H9 (cell line): ENCODE data around the gene HNF4A. TPM values are rescaled to one million over a fixed set of nuclear protein-coding genes. Genes with fewer than 3 reads are reported as not detected.

ENCODE experiments used
- DNase-seq: peaks from one replicate; pipeline ENCODE4 v3.0.0-alpha.2; 2017
- H2AFZ ChIP-seq: one replicate; pipeline ENCODE4 v1.6.1; 2013; ENCODE audit warnings: mild to moderate bottlenecking, low read length, control low read depth, moderate library complexity
- H2AK5ac ChIP-seq: 2 replicates; pipeline ENCODE4 v1.6.1; 2013; ENCODE audit warnings: low read length, control low read depth, mixed read lengths; ENCODE audit not compliant: insufficient read length
- H2BK120ac ChIP-seq: one replicate; pipeline ENCODE4 v1.6.1; 2013; ENCODE audit warnings: low read depth, mild to moderate bottlenecking, low read length, control low read depth, inconsistent platforms; ENCODE audit not compliant: poor library complexity, severe bottlenecking
- H2BK12ac ChIP-seq: 2 replicates; pipeline ENCODE4 v1.6.1; 2013; ENCODE audit warnings: low read length, control low read depth, mixed read lengths, low read depth; ENCODE audit not compliant: insufficient read length
- H2BK15ac ChIP-seq: 2 replicates; pipeline ENCODE4 v1.6.1; 2013; ENCODE audit warnings: low read depth, low read length, control low read depth
- H2BK20ac ChIP-seq: one replicate; pipeline ENCODE4 v1.6.1; 2013; ENCODE audit warnings: low read depth, mild to moderate bottlenecking, low read length, control low read depth, inconsistent platforms; ENCODE audit not compliant: poor library complexity, severe bottlenecking
- H2BK5ac ChIP-seq: 2 replicates; pipeline ENCODE4 v1.6.1; 2013; ENCODE audit warnings: low read length, control low read depth, mixed read lengths; ENCODE audit not compliant: insufficient read length
- H3K14ac ChIP-seq: 2 replicates; pipeline ENCODE4 v1.6.1; 2013; ENCODE audit warnings: low read length, control low read depth; ENCODE audit not compliant: insufficient read depth
- H3K18ac ChIP-seq: 2 replicates; pipeline ENCODE4 v1.6.1; 2013; ENCODE audit warnings: low read depth, mild to moderate bottlenecking, mixed read lengths, low read length, control low read depth; ENCODE audit not compliant: insufficient read length
- H3K23ac ChIP-seq: 2 replicates; pipeline ENCODE4 v1.6.1; 2013; ENCODE audit warnings: low read length, control low read depth, mixed read lengths, low read depth; ENCODE audit not compliant: insufficient read length
- H3K23me2 ChIP-seq: 2 replicates; pipeline ENCODE4 v1.6.1; 2013; ENCODE audit warnings: low read depth, mild to moderate bottlenecking, mixed read lengths, low read length, control low read depth; ENCODE audit not compliant: insufficient read length, poor library complexity, severe bottlenecking
- H3K27ac ChIP-seq: 2 replicates; pipeline ENCODE4 v1.5.1; 2013; ENCODE audit warnings: low read length, control low read depth, mixed read lengths, low read depth; ENCODE audit not compliant: insufficient read length
- H3K27me3 ChIP-seq: 2 replicates; pipeline ENCODE4 v1.6.1; 2013; ENCODE audit warnings: low read length, control low read depth, inconsistent platforms; ENCODE audit not compliant: insufficient read depth
- H3K4ac ChIP-seq: 2 replicates; pipeline ENCODE4 v1.6.1; 2013; ENCODE audit warnings: low read depth, mild to moderate bottlenecking, control low read depth, inconsistent platforms, low read length, moderate library complexity
- H3K4me1 ChIP-seq: 2 replicates; pipeline ENCODE4 v1.6.1; 2013; ENCODE audit warnings: low read length, control low read depth, inconsistent platforms; ENCODE audit not compliant: insufficient read depth
- H3K4me2 ChIP-seq: 2 replicates; pipeline ENCODE4 v1.6.1; 2013; ENCODE audit warnings: low read length, control low read depth, mixed read lengths; ENCODE audit not compliant: insufficient read length, insufficient read depth
- H3K56ac ChIP-seq: 2 replicates; pipeline ENCODE4 v1.6.1; 2013; ENCODE audit warnings: low read depth, mild to moderate bottlenecking, mixed read lengths, low read length, control low read depth; ENCODE audit not compliant: insufficient read length
- H3K79me1 ChIP-seq: 2 replicates; pipeline ENCODE4 v1.6.1; 2013; ENCODE audit warnings: low read depth, mild to moderate bottlenecking, moderate library complexity, low read length, control low read depth, inconsistent platforms; ENCODE audit not compliant: insufficient read depth, poor library complexity, severe bottlenecking
- H3K79me2 ChIP-seq: 2 replicates; pipeline ENCODE4 v1.6.1; 2013; ENCODE audit warnings: low read length, control low read depth, inconsistent platforms; ENCODE audit not compliant: insufficient read depth
- H3K9ac ChIP-seq: 2 replicates; pipeline ENCODE4 v1.6.1; 2013; ENCODE audit warnings: low read length, control low read depth, mixed read lengths; ENCODE audit not compliant: insufficient read length; ENCODE audit errors: extremely low read depth
- H3K9me3 ChIP-seq: one replicate; pipeline ENCODE4 v1.6.1; 2013; ENCODE audit warnings: low read depth, low read length, inconsistent platforms; ENCODE audit not compliant: control insufficient read depth
- H3T11ph ChIP-seq: one replicate; pipeline ENCODE4 v1.6.1; 2013; ENCODE audit warnings: mild to moderate bottlenecking, low read length, control low read depth, inconsistent platforms
- H4K20me1 ChIP-seq: one replicate; pipeline ENCODE4 v1.6.1; 2013; ENCODE audit not compliant: control insufficient read depth, insufficient read length, insufficient read depth
- H4K5ac ChIP-seq: 2 replicates; pipeline ENCODE4 v1.6.1; 2013; ENCODE audit warnings: low read depth, mild to moderate bottlenecking, mixed read lengths, low read length, control low read depth; ENCODE audit not compliant: insufficient read length
- H4K8ac ChIP-seq: replicated peaks from 2 replicates; pipeline ENCODE4 v1.6.1; 2013; ENCODE audit warnings: low read length, control low read depth, mixed read lengths, low read depth; ENCODE audit not compliant: insufficient read length
- H4K91ac ChIP-seq: 2 replicates; pipeline ENCODE4 v1.6.1; 2013; ENCODE audit warnings: low read depth, mild to moderate bottlenecking, moderate library complexity, mixed read lengths, low read length, control low read depth; ENCODE audit not compliant: insufficient read length
- H3K27ac Mint-ChIP-seq, 3 experiments: 2 replicates in 2 of 3; 3 replicates in 1 of 3; pipeline ENCODE4 v1.8.0; 2020 to 2021; ENCODE audit warnings: mixed read lengths in 3 of 3, mild to moderate bottlenecking in 1 of 3, moderate library complexity in 1 of 3
- H3K27me3 Mint-ChIP-seq: 2 replicates; pipeline ENCODE4 v1.8.0; 2021; ENCODE audit warnings: low read depth, mild to moderate bottlenecking, moderate library complexity, mixed read lengths
- H3K36me3 Mint-ChIP-seq, 3 experiments: 2 replicates in 2 of 3; 3 replicates in 1 of 3; pipeline ENCODE4 v1.8.0; 2020 to 2021; ENCODE audit warnings: low read depth in 3 of 3, mixed read lengths in 3 of 3; ENCODE audit not compliant: insufficient read depth in 1 of 3
- H3K4me1 Mint-ChIP-seq, 2 experiments: 2 replicates each; pipeline ENCODE4 v1.8.0; 2020; ENCODE audit warnings: mixed read lengths in 2 of 2
- H3K4me3 Mint-ChIP-seq, 2 experiments: 2 replicates in 1 of 2; 3 replicates in 1 of 2; pipeline ENCODE4 v1.8.0; 2020 to 2021; ENCODE audit warnings: mild to moderate bottlenecking in 2 of 2, mixed read lengths in 2 of 2, moderate library complexity in 1 of 2
- H3K9me3 Mint-ChIP-seq, 2 experiments: 2 replicates in 1 of 2; 3 replicates in 1 of 2; pipeline ENCODE4 v1.8.0; 2020; ENCODE audit warnings: mild to moderate bottlenecking in 2 of 2, mixed read lengths in 2 of 2, moderate library complexity in 1 of 2
- CTCF ChIP-seq: fragments of 200-600 bp; sonication (generic); conservative IDR thresholded peaks from 3 replicates; pipeline ENCODE4 v1.8.0; 2021; ENCODE audit warnings: antibody characterized with exemption, mild to moderate bottlenecking
- WGBS: extraction: QIAGEN DNeasy Blood & Tissue Kit; methylation state at CpG from one replicate; pipeline ENCODE4 v1.1.7; 2013; ENCODE audit warnings: missing lambda C conversion rate, low lambda C conversion rate, mixed read lengths; ENCODE audit not compliant: insufficient read length; ENCODE audit errors: extremely low coverage; 5-methylcytosine and 5-hydroxymethylcytosine counted together
- total RNA-seq: library from RNA; stranded (reverse); gene quantifications from 2 replicates; pipeline ENCODE4 v1.2.1, GENCODE V29; 2021

Gene HNF4A
- total RNA-seq, 1 experiment from 2014 or later = not detected

- Histone ChIP-seq H3K27ac (no peak overlapping the region), H3K23ac (no peak overlapping the region), H2BK5ac (no peak overlapping the region), H3K79me2 (no peaks in the 10 kb centered on the region), H3K4ac (no peak overlapping the region), H4K91ac (no peak overlapping the region), H4K8ac (no peak overlapping the region), H3K4me2 (no peak overlapping the region), H3K9me3 (no peaks in the 10 kb centered on the region), H2BK12ac (no peak overlapping the region), H3K23me2 (no peaks in the 10 kb centered on the region), H2BK120ac (no peak overlapping the region), H4K5ac (no peak overlapping the region), H4K20me1 (no peaks in the 10 kb centered on the region), H3T11ph (no peak overlapping the region), H3K79me1 (no peaks in the 10 kb centered on the region), H3K9ac (no peak overlapping the region), H3K56ac (no peak overlapping the region), H3K4me1 (no peaks in the 10 kb centered on the region), H2AK5ac (no peak overlapping the region), H2AFZ (no peak overlapping the region), H3K14ac (no peak overlapping the region), H3K18ac (no peak overlapping the region), H2BK15ac (no peak overlapping the region), H3K27me3 (no peaks in the 10 kb centered on the region), H2BK20ac (no peak overlapping the region)
- H3K4me3 Mint-ChIP-seq = no peak overlapping the region
- no peaks in the 10 kb centered on the region; a peak in 1 of 5 replicates for H3K9me3 Mint-ChIP-seq
- DNase-seq = no peak
- H3K4me1 Mint-ChIP-seq = peaks cover 6 to 10% of the 10 kb centered on the region in 2 experiments; a peak in 3 of 4 replicates
- peaks cover 4% of the 10 kb centered on the region; the same call in 1 of the 2 replicates for H3K27me3 Mint-ChIP-seq
- H3K27ac Mint-ChIP-seq = no peak overlapping the region; a peak in 1 of 7 replicates
- H3K36me3 Mint-ChIP-seq = no peaks in the 10 kb centered on the region
- TF ChIP-seq CTCF = no peak
- no CpG with 5 or more reads among the region's 3 CpGs for WGBS
These were observed 6.2 kb upstream of the HNF4A start for GRCh38 chr20:44349349-44349748.
